Neural cell (in vitro differentiated cells): ENCODE measurements around the gene UBAP2.

Experiments
- CTCF ChIP-seq: fragments of 450-650 bp; IDR thresholded peaks from 2 replicates; pipeline ENCODE4 v1.5.1; 2014; ENCODE audit warnings: antibody characterized with exemption, mild to moderate bottlenecking, moderate library complexity; ENCODE audit not compliant: poor library complexity, severe bottlenecking
- MXI1 ChIP-seq: fragments of 450-650 bp; conservative IDR thresholded peaks from 2 replicates; pipeline ENCODE4 v1.6.1; 2014; ENCODE audit warnings: antibody characterized with exemption, mild to moderate bottlenecking; ENCODE audit not compliant: poor library complexity, severe bottlenecking

- TF ChIP-seq MXI1 (no peak), CTCF (no peak)
Observed at GRCh38 chr9:34025811-34026210, 22.9 kb downstream of the UBAP2 start.
